A673 (cell line): ENCODE results near the gene DPYD.

ENCODE experiments used
- CTCF ChIP-seq: fragments of 300-800, 200-600 bp; sonication (generic); conservative IDR thresholded peaks from 2 replicates; pipeline ENCODE4 v1.5.1; 2017; ENCODE audit warnings: low read depth, mild to moderate bottlenecking, antibody characterized with exemption, low read length, moderate library complexity, mixed read lengths
- EZH2 ChIP-seq: fragments of 200-600 bp; sonication (generic); IDR thresholded peaks from 2 replicates; pipeline ENCODE4 v1.6.1; 2017; ENCODE audit warnings: borderline replicate concordance, low read depth, mild to moderate bottlenecking, mixed read lengths, antibody characterized with exemption, low read length; ENCODE audit not compliant: poor library complexity, severe bottlenecking

- TF ChIP-seq CTCF (no peak), EZH2 (no peak)
Measured at GRCh38 chr1:97164276-97164639, 756.6 kb downstream of the DPYD start.
